Muscle layer of duodenum (tissue), 2 donors: ENCODE measurements around the gene OOSP1.

ENCODE experiments used
- H3K27ac ChIP-seq: one replicate; pipeline ENCODE4 v1.7.0; 2013; ENCODE audit warnings: mild to moderate bottlenecking, low read length
- H3K27me3 ChIP-seq: one replicate; pipeline ENCODE4 v1.7.0; 2013; ENCODE audit warnings: low read depth, mild to moderate bottlenecking, control low read depth, low read length
- H3K36me3 ChIP-seq, 2 donors: one replicate each; pipeline ENCODE4 v1.7.0; 2013; ENCODE audit warnings: low read length in 2 of 2, control low read depth in 1 of 2, mild to moderate bottlenecking in 1 of 2; ENCODE audit not compliant: insufficient read depth in 2 of 2, control insufficient read depth in 1 of 2
- H3K4me1 ChIP-seq, 2 donors: one replicate each; pipeline ENCODE4 v1.7.0; 2013; ENCODE audit warnings: low read length in 2 of 2, mild to moderate bottlenecking in 2 of 2, control low read depth in 1 of 2, moderate library complexity in 1 of 2; ENCODE audit not compliant: insufficient read depth in 2 of 2, control insufficient read depth in 1 of 2
- H3K4me3 ChIP-seq, 2 donors: one replicate each; pipeline ENCODE4 v1.7.0; 2013; ENCODE audit warnings: low read length in 2 of 2, low read depth in 1 of 2, mild to moderate bottlenecking in 1 of 2
- H3K9me3 ChIP-seq, 2 donors: one replicate each; pipeline ENCODE4 v1.7.0; 2013; ENCODE audit warnings: low read length in 2 of 2, control low read depth in 1 of 2, mild to moderate bottlenecking in 1 of 2; ENCODE audit not compliant: control insufficient read depth in 1 of 2
- donor health status: healthy.

OOSP1 gene

GRCh38 chr11:59923813-59924212, 14.4 kb upstream of the OOSP1 start:
- Histone ChIP-seq H3K27me3 (no peaks in the 10 kb centered on the region), H3K9me3 (peaks cover 17 to 42% of the 10 kb centered on the region in 2 donors), H3K36me3 (no peaks in the 10 kb centered on the region), H3K27ac (no peak overlapping the region), H3K4me1 (no peaks in the 10 kb centered on the region), H3K4me3 (no peak overlapping the region)

- Histone ChIP-seq H3K4me1 (no peaks in the 10 kb centered on the region), H3K36me3 (no peaks in the 10 kb centered on the region), H3K27ac (no peak overlapping the region), H3K27me3 (no peaks in the 10 kb centered on the region), H3K4me3 (no peak overlapping the region), H3K9me3 (no peaks in the 10 kb centered on the region)
Observed at GRCh38 chr11:59931688-59932087, 6.5 kb upstream of the OOSP1 start.

- Histone ChIP-seq H3K9me3 (no peaks in the 10 kb centered on the region), H3K27ac (no peak overlapping the region), H3K36me3 (no peaks in the 10 kb centered on the region), H3K4me1 (no peaks in the 10 kb centered on the region), H3K27me3 (no peaks in the 10 kb centered on the region), H3K4me3 (no peak overlapping the region)
Observed at GRCh38 chr11:59938718-59939117, 486 bp downstream of the OOSP1 start.

- Histone ChIP-seq H3K27ac (no peak overlapping the region), H3K4me1 (no peaks in the 10 kb centered on the region), H3K9me3 (no peaks in the 10 kb centered on the region), H3K4me3 (no peak overlapping the region), H3K36me3 (no peaks in the 10 kb centered on the region), H3K27me3 (no peaks in the 10 kb centered on the region)
Observed at GRCh38 chr11:59939482-59939881, 1.2 kb downstream of the OOSP1 start.

- Histone ChIP-seq H3K27me3 (no peaks in the 10 kb centered on the region), H3K9me3 (no peaks in the 10 kb centered on the region), H3K4me3 (no peak overlapping the region), H3K36me3 (no peaks in the 10 kb centered on the region), H3K27ac (no peak overlapping the region), H3K4me1 (no peaks in the 10 kb centered on the region)
Observed at GRCh38 chr11:59941091-59941490, 2.9 kb downstream of the OOSP1 start.

GRCh38 chr11:59943997-59944714, 5.9 kb downstream of the OOSP1 start:
- no peaks in the 10 kb centered on the region for H3K9me3 ChIP-seq
- H3K27me3 ChIP-seq: no peaks in the 10 kb centered on the region
- H3K36me3 ChIP-seq: no peaks in the 10 kb centered on the region
- no peak overlapping the region for H3K4me3 ChIP-seq
- H3K27ac ChIP-seq: no peak overlapping the region
- H3K4me1 ChIP-seq: no peaks in the 10 kb centered on the region

GRCh38 chr11:59944720-59945119, 6.5 kb downstream of the OOSP1 start:
- Histone ChIP-seq H3K4me3 (no peak overlapping the region), H3K27me3 (no peaks in the 10 kb centered on the region), H3K27ac (no peak overlapping the region), H3K9me3 (no peaks in the 10 kb centered on the region), H3K4me1 (no peaks in the 10 kb centered on the region), H3K36me3 (no peaks in the 10 kb centered on the region)

- Histone ChIP-seq H3K27ac (no peak overlapping the region), H3K4me3 (no peak overlapping the region), H3K27me3 (no peaks in the 10 kb centered on the region), H3K9me3 (no peaks in the 10 kb centered on the region), H3K4me1 (no peaks in the 10 kb centered on the region), H3K36me3 (no peaks in the 10 kb centered on the region)
Observed at GRCh38 chr11:59953463-59954218, 15.4 kb downstream of the OOSP1 start.

- H3K4me1 ChIP-seq: no peaks in the 10 kb centered on the region
- H3K27ac ChIP-seq: no peak overlapping the region
- H3K4me3 ChIP-seq: no peak overlapping the region
- H3K36me3 ChIP-seq: no peaks in the 10 kb centered on the region
- no peaks in the 10 kb centered on the region for H3K27me3 ChIP-seq
- H3K9me3 ChIP-seq: no peaks in the 10 kb centered on the region
Observed at GRCh38 chr11:59954219-59954847, 16.1 kb downstream of the OOSP1 start.

- H3K4me1 ChIP-seq: no peaks in the 10 kb centered on the region
- no peak overlapping the region for H3K4me3 ChIP-seq
- no peaks in the 10 kb centered on the region for H3K27me3 ChIP-seq
- no peaks in the 10 kb centered on the region for H3K36me3 ChIP-seq
- no peak overlapping the region for H3K27ac ChIP-seq
- no peaks in the 10 kb centered on the region for H3K9me3 ChIP-seq
Observed at GRCh38 chr11:59957094-59957493, 18.9 kb downstream of the OOSP1 start.

GRCh38 chr11:59960502-59961381, 22.5 kb downstream of the OOSP1 start:
- Histone ChIP-seq H3K4me3 (no peak overlapping the region), H3K27me3 (no peaks in the 10 kb centered on the region), H3K36me3 (no peaks in the 10 kb centered on the region), H3K4me1 (no peaks in the 10 kb centered on the region), H3K27ac (no peak overlapping the region), H3K9me3 (no peaks in the 10 kb centered on the region)
